Ectodermal cell (in vitro differentiated cells): ENCODE data around the gene LRIT2.

Experiments used
- H3K27ac ChIP-seq: 2 replicates; pipeline ENCODE4 v1.7.0; 2013; ENCODE audit warnings: mild to moderate bottlenecking, low read depth, low read length; ENCODE audit not compliant: insufficient read depth, poor library complexity, severe bottlenecking
- H3K27me3 ChIP-seq: 2 replicates; pipeline ENCODE4 v1.7.0; 2013; ENCODE audit warnings: mild to moderate bottlenecking, low read length; ENCODE audit not compliant: insufficient read depth, control insufficient read depth, poor library complexity, severe bottlenecking
- H3K36me3 ChIP-seq: one replicate; pipeline ENCODE4 v1.7.0; 2013; ENCODE audit warnings: low read length; ENCODE audit not compliant: control insufficient read depth, insufficient read depth
- H3K4me1 ChIP-seq: one replicate; pipeline ENCODE4 v1.7.0; 2013; ENCODE audit warnings: low read length; ENCODE audit not compliant: control insufficient read depth, insufficient read depth
- H3K4me3 ChIP-seq: 2 replicates; pipeline ENCODE4 v1.7.0; 2013; ENCODE audit warnings: low read depth, low read length, control low read depth; ENCODE audit not compliant: insufficient read depth
- H3K9me3 ChIP-seq: 2 replicates; pipeline ENCODE4 v1.7.0; 2013; ENCODE audit warnings: mild to moderate bottlenecking, low read length, moderate library complexity; ENCODE audit not compliant: control insufficient read depth
- WGBS, 2 experiments: methylation state at CpG; one replicate each; pipeline ENCODE4 v1.1.7; 2013; ENCODE audit warnings: missing lambda C conversion rate in 2 of 2; 5-methylcytosine and 5-hydroxymethylcytosine counted together

Gene LRIT2

DNA sequence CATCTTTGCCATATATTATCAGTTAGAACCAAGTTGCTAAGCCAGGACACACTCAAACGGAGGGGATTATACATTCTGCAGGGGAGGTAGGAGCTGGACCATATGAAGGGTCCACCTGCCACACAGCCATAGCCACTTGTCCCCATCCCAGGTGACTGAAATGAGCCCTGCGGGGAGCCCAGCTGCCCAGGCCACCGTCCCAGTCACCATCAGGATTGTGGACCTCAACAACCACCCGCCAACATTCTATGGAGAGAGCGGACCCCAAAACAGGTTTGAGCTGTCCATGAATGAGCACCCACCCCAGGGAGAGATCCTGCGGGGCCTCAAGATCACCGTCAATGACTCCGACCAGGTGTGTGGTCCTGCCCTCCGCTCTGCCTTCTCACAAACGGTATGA is 17.3 kb downstream of the LRIT2 start:
- Histone ChIP-seq H3K27me3 (no peaks in the 10 kb centered on the region), H3K27ac (no peak overlapping the region), H3K4me1 (no peaks in the 10 kb centered on the region), H3K36me3 (no peaks in the 10 kb centered on the region), H3K4me3 (no peak overlapping the region), H3K9me3 (no peaks in the 10 kb centered on the region)
- WGBS, 2 experiments, result 89 to 93% methylated on average over 10 of the region's 10 CpGs

DNA sequence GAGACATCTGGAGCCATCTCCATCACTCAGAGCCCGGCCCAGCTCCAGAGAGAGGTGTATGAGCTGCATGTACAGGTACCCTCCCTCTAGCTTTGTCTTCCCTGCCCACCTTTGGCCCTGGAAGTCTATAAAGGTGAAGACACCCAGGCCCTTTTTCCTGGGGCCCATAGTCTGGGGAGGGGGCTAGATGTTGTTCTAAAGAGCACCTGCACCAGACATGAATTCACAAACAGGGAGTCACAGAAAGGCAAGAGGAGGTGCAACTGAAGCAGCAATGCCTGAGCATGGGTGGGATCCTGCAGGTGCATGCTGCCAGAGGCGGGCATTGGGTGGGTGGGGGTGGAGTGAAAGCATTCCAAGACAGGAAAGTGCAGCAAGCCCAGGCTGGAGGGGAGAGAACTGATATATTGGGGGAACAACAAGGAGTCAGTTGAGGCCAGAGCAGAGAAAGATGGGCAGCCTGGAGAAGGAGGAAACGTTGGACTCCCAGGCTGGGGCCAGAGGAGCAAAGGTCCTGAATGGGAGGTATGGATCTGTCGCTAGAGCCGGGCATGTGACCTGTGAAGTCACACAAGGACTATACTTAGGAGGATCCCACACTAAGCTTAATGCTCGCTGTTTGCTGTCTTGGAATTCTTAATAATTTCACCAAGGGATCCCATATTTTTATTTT is 19.4 kb downstream of the LRIT2 start:
- no peaks in the 10 kb centered on the region for H3K9me3 ChIP-seq
- H3K36me3 ChIP-seq, result no peaks in the 10 kb centered on the region
- H3K4me3 ChIP-seq, result no peak overlapping the region
- no peaks in the 10 kb centered on the region for H3K27me3 ChIP-seq
- H3K27ac ChIP-seq, result no peak overlapping the region
- 73 to 76% methylated on average over 6 of the region's 6 CpGs for WGBS, 2 experiments
- peaks cover 5% of the 10 kb centered on the region for H3K4me1 ChIP-seq

DNA sequence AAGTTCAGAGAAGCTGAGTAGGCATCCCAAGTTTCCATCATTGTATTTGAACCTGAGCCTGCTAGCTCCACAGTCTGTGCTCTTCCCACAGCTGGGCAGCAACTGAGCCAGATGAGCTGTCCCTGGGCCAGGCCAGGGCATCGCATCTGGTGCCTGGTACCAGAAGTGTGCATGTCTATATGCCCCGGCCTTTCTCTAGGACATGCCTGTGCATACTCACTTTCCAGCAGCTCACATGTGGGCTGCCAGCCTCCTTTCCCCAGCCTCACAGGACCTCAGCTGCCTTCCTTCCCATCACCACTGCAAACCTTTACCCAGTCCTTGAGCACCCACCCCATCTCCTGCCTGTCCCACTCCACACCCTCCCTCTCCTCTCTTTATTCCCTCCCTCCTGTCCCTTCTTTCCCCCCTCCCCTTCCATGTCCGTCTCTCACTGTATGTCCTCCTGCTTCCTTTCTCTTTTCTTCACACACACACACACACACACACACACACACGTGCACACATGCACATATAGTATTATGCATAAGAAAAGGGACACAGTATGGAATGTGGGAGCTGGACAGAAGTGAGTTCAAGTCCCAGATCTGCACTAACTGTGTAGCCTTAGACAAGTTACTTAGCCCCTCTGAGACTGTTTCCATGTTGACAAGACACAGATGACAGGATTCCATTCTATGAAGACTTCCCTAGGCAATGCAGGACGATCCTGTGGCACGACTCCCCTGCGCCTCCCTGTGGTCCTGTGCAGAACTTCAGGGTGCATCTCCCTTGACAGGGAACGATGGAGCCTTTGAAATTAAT is 20.1 kb downstream of the LRIT2 start:
- Histone ChIP-seq H3K9me3 (no peaks in the 10 kb centered on the region), H3K27ac (no peak overlapping the region), H3K27me3 (no peaks in the 10 kb centered on the region), H3K4me1 (peaks cover 5% of the 10 kb centered on the region), H3K36me3 (no peaks in the 10 kb centered on the region), H3K4me3 (no peak overlapping the region)
- WGBS, 2 experiments, result 32 to 33% methylated on average over 7 to 8 of the region's 8 CpGs

DNA sequence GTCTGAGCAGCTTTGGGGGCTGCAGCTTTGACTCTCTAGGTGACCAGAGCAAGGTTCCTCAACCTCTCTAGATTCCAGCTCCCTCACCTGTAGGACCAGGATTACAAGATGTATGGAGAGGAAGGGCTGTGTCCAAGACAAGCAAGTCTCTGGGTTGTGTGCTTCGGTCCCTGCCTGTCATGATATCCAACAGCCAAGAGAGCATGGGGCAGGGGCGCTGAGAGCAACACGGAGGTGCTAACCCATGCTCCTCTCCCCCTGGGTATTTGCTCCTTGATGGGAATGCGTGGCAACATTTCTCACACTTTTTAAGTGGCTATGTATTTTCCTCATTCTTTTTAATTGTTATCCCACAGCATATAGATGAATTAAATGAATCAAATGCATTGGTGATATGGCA is 20.7 kb downstream of the LRIT2 start:
- H3K4me3 ChIP-seq, result no peak overlapping the region
- peaks cover 5% of the 10 kb centered on the region for H3K4me1 ChIP-seq
- no peaks in the 10 kb centered on the region for H3K27me3 ChIP-seq
- no peaks in the 10 kb centered on the region for H3K9me3 ChIP-seq
- 95% methylated on average over 4 of the region's 4 CpGs for WGBS, 2 experiments
- no peak overlapping the region for H3K27ac ChIP-seq
- H3K36me3 ChIP-seq, result no peaks in the 10 kb centered on the region

DNA sequence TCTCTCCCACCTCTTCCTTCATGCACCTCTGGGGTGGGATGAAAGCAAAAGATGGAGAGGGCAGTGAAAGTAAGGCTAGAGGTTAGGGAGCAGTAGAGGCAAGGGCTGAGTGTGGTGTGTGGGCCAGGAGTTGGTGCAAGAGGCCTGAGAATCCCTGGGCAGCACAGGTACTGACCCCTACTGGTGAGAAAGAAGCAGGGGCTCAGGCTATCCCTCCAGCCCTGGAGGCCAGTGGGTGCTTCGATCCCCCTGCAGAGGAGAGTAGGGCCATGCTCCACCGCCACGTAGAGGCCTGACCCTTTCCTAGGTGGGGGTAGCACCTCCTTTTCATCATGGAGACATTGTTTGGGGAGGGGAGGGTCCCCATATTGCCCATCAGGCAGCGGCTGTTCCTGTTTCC is 21.2 kb downstream of the LRIT2 start:
- H3K27ac ChIP-seq, result no peak overlapping the region
- H3K4me3 ChIP-seq, result no peak overlapping the region
- WGBS, 2 experiments, result 84 to 85% methylated on average over 4 of the region's 4 CpGs
- no peaks in the 10 kb centered on the region for H3K9me3 ChIP-seq
- peaks cover 5% of the 10 kb centered on the region for H3K4me1 ChIP-seq
- H3K36me3 ChIP-seq, result no peaks in the 10 kb centered on the region
- H3K27me3 ChIP-seq, result no peaks in the 10 kb centered on the region

DNA sequence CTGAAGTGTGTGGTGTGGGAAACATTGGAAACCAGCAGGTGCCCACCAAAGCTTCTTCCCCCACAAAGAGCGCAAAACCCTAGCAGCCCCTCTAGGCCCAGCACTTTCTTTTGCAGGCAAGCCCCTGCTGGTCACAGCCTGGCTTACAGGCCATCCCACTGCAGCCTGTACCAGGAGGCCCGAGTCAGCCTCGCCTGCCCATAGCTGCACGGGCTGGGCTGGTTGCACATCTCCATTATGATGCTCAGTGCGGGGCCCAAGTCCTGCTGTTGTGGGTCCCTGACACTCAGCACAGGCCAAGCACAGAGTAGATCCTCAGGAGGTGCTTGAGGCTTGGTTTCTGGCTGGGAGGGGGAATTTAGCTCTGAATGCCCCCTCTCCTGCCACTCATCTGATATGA is 23.0 kb downstream of the LRIT2 start:
- WGBS, 2 experiments, result 85 to 89% methylated on average over 5 of the region's 5 CpGs

DNA sequence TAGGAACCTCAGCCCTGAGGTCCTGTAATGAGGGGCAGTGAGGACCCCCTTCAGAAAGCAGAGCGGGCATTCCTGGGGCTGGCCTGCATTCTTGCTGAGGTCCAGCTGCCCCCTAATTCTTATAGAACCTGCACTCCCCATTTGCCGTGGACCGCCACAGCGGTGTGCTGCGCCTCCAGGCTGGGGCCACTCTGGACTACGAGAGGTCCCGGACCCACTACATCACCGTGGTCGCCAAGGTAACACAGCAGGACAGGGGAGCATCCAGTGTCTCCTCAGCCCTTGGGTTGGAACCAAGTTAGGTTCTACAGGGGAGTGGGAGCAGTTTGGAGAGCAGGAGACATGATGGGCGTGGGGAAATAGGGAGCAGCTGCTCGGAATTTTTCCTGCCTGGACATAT is 23.7 kb downstream of the LRIT2 start:
- no peak overlapping the region for H3K4me3 ChIP-seq
- H3K27me3 ChIP-seq, result peaks cover 23% of the 10 kb centered on the region
- no peak overlapping the region for H3K27ac ChIP-seq
- H3K9me3 ChIP-seq, result no peaks in the 10 kb centered on the region
- H3K4me1 ChIP-seq, result peaks cover 5% of the 10 kb centered on the region
- H3K36me3 ChIP-seq, result no peaks in the 10 kb centered on the region
- WGBS, 2 experiments, result 94 to 96% methylated on average over 11 of the region's 11 CpGs

More for the DNA sequence above, 23.0 kb downstream of the LRIT2 start:
- H3K4me3 ChIP-seq, result no peak overlapping the region
- peaks cover 5% of the 10 kb centered on the region for H3K4me1 ChIP-seq
- no peaks in the 10 kb centered on the region for H3K36me3 ChIP-seq
- H3K9me3 ChIP-seq, result no peaks in the 10 kb centered on the region
- no peak overlapping the region for H3K27ac ChIP-seq
- peaks cover 17% of the 10 kb centered on the region for H3K27me3 ChIP-seq

DNA sequence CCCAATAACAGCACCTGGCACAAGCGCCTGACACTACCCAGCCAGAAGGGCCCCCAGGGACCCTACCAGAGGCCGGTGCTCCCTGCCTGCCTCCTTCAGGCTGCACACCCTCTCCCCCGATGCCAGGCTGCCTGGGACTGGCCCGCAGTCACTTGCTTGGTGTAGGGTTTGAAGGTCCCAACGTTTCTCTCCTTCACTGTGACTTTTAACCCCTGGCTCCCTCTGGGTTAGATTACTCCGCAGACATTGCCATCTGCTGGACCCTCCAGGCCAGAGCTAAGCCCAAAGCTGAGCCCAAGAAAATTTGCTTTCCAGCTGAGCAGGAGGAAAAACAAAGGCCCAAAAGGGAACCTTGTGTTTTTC is 24.1 kb downstream of the LRIT2 start:
- Histone ChIP-seq H3K36me3 (no peaks in the 10 kb centered on the region), H3K4me1 (peaks cover 5% of the 10 kb centered on the region), H3K27ac (no peak overlapping the region), H3K27me3 (peaks cover 28% of the 10 kb centered on the region), H3K9me3 (no peaks in the 10 kb centered on the region), H3K4me3 (no peak overlapping the region)
- 63 to 68% methylated on average over 6 of the region's 6 CpGs for WGBS, 2 experiments

DNA sequence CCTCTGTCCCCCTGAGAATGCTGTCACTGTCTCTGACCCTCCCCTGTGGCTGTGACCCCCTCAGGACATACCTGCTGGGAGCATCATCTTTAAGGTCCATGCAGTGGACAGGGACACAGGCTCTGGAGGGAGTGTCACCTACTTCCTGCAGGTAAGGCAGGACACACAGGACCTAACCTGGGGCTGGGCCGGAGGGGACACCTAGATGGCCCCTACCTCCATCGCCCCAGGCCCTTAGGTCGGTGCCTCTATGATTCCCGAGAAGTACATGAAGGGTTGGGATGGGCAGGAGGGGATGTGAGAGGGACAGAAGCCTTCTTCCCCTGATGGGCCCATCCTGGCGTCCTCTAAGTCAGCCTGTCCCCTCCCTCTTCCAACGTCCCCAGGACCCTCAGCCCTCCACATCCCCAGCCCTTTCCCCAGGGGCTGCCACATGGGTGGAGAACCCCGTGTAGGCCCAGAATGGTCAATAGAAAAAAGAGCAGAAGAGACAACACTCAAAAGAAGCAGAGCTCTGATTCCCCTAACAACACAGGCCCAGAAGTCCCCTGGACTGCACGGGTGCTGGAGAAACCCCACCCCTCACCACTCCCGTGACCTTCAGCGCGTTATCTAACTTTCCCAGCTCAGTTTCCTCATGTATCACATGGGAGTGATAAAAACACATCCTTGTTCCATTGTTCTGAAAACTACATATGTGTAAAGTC is 24.7 kb downstream of the LRIT2 start:
- H3K4me1 ChIP-seq, result peaks cover 5% of the 10 kb centered on the region
- H3K27me3 ChIP-seq, result peaks cover 33% of the 10 kb centered on the region
- no peaks in the 10 kb centered on the region for H3K36me3 ChIP-seq
- WGBS, 2 experiments, result 91 to 93% methylated on average over 11 of the region's 11 CpGs
- H3K9me3 ChIP-seq, result no peaks in the 10 kb centered on the region
- H3K4me3 ChIP-seq, result no peak overlapping the region
- no peak overlapping the region for H3K27ac ChIP-seq

DNA sequence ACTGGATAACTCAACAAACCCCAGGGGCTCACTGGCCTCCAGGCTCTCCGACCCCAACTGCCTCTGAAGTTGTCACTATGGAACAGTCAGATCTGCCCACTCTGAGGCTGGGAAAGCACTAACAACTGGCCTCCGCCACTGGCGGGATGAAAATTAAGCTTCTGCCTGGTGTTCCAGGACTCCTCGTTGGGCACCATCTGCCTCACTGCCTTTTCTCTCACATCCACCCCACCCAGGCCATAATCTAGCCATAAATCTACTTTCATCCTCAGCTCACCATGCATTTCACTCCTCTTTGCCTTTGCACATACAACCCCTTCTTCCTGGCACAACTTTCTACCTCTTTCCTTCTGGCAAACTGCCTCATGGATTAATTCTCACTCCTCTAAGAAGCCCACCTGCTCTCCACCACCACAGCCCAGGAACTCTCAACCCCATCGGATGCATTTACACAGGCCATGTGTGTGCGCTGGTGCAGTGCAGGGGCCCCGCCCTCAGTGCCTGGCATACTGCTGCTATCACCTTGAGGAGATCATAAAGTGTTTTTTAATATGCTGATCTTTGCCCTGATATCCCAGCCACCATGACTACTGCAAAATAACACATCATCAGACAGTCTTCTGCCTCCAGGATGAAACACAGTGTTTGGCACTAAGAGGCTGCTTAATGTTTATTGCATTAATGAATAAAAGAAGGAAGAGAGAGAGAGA is 27.0 kb downstream of the LRIT2 start:
- Histone ChIP-seq H3K36me3 (no peaks in the 10 kb centered on the region), H3K9me3 (no peaks in the 10 kb centered on the region), H3K27ac (no peak overlapping the region), H3K4me1 (peaks cover 5% of the 10 kb centered on the region), H3K4me3 (no peak overlapping the region), H3K27me3 (peaks cover 57% of the 10 kb centered on the region)
- WGBS, 2 experiments, result 91 to 92% methylated on average over 7 of the region's 7 CpGs
